ENCODE data around the gene CCT8.

Gene CCT8

DNA sequence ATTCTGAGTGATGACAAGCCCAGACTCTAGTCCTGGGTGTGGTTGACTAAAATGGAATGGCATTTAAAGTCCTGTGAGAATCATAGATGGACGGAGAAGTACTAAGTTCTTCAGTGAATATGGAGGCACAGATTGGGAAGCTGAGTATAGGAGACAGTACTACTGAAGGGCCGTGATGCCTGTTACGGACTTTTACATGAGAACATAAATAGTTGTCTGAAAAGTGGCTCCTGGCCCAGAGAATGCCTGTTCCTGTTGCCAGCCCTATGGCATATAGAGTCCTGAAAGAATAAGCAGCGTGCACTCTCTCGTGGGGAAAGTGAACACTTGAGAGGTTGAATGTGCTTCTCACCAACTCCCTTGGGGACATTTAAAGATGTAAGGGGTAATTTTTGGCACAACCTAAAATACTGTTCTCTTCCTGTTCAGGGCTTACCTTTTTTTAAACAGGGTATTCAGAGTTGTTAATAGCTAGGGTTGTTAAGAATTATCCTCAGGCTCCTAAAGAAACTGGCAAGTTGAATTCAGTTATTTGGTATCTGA lies 20.4 kb downstream of the CCT8 start:
- in situ Hi-C loops (cut with MboI; ENCODE audit: low pct_unique_long_range_greater_than_20kb, low sequenced_read_pairs, unreplicated experiment): no loop called here
- TF ChIP-seq, protein P1, sequence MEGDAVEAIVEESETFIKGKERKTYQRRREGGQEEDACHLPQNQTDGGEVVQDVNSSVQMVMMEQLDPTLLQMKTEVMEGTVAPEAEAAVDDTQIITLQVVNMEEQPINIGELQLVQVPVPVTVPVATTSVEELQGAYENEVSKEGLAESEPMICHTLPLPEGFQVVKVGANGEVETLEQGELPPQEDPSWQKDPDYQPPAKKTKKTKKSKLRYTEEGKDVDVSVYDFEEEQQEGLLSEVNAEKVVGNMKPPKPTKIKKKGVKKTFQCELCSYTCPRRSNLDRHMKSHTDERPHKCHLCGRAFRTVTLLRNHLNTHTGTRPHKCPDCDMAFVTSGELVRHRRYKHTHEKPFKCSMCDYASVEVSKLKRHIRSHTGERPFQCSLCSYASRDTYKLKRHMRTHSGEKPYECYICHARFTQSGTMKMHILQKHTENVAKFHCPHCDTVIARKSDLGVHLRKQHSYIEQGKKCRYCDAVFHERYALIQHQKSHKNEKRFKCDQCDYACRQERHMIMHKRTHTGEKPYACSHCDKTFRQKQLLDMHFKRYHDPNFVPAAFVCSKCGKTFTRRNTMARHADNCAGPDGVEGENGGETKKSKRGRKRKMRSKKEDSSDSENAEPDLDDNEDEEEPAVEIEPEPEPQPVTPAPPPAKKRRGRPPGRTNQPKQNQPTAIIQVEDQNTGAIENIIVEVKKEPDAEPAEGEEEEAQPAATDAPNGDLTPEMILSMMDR (IDR thresholded peaks at IDR 0.05; ENCODE audit: extremely low read depth, insufficient read depth, missing control alignments): no peak
- DNase-seq (ENCODE audit: low spot score): no peak

DNA sequence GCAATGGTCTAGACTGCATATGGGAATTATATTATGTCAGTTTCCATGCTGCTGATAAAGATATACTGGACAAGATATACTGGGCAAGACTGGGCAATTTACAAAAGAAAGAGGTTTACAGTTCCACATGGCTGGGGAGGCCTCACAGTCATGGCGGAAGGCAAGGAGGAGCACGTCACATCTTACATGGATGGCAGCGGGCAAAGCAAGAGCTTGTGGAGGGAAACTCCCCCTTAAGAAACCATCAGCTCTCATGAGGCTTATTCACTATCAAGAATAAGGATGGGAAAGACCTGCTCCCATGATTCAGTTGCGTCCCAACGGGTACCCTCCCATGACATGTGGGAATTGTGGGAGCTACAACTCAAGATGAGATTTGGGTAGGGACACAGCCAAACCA lies 21.2 kb downstream of the CCT8 start:
- DNase-seq (ENCODE audit: low spot score): no peak
- TF ChIP-seq, protein P1 (IDR thresholded peaks at IDR 0.05; ENCODE audit: extremely low read depth, insufficient read depth, missing control alignments): no peak
- in situ Hi-C loops (cut with MboI; ENCODE audit: low pct_unique_long_range_greater_than_20kb, low sequenced_read_pairs, unreplicated experiment): no loop called here

DNA sequence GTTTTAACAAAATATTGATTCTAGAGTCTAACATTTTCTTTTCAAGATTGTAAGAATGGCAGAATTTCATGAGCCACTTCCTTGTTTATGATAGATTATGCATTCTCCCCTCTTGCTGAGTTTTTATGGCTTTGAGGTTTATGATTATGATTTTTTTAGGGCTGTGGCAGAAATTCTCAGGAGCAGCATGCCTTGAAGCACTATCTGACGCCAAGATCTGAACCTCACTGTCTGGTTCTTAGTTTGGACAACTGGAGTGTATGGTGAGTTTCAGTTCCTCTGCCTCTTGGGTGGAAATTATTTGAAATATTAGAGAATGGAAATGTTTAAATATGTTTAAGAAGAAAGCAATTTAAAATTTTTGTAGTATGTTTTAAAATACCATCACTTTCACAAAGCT lies 38.8 kb downstream of the CCT8 start:
- no peak for DNase-seq (ENCODE audit: low spot score)
- in situ Hi-C loops (cut with MboI; ENCODE audit: low pct_unique_long_range_greater_than_20kb, low sequenced_read_pairs, unreplicated experiment): no loop called here
- TF ChIP-seq, protein P1 (IDR thresholded peaks at IDR 0.05; ENCODE audit: extremely low read depth, insufficient read depth, missing control alignments): no peak

DNA sequence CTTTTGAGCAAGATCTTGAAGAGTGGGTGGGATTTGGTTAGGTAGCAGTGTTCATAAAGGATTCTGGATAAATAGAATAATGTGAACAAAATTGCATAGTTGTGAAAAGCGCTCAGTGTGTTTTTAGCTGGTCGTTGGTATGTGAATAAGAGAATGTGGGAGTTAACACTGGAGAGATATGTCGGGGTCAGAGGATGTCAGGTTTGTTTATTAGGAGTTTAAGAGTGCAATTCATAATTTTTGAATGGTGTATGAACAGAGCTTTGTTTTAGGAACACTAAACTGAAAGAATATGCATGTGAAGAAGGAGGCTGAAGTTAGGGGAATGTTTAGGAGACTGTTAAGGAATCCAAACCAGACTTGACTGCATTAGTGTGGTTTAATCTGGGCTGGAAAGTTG lies 39.6 kb downstream of the CCT8 start:
- no peak for DNase-seq (ENCODE audit: low spot score)
- TF ChIP-seq, protein P1 (IDR thresholded peaks at IDR 0.05; ENCODE audit: extremely low read depth, insufficient read depth, missing control alignments): no peak
- in situ Hi-C loops (cut with MboI; ENCODE audit: low pct_unique_long_range_greater_than_20kb, low sequenced_read_pairs, unreplicated experiment): no loop called here

DNA sequence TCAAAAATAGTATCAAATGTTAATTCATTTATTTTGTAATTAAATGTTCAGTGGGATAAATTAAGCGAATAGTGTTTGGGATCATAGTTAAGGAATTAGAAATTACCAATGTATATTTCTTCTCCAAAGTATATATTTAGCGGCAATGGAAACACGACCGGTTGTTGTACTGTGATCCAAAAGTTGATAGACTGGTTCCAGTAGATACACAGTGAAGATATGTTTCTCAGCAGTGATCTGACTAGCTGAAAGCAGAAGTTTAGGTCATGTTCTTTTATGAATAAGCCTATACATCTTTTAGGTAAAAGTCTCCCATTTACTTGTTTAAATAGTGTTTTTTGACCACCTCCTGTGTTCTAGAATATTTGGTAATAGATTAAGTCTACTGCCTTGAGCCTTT lies 40.1 kb downstream of the CCT8 start:
- TF ChIP-seq, protein P1 (IDR thresholded peaks at IDR 0.05; ENCODE audit: extremely low read depth, insufficient read depth, missing control alignments): no peak
- DNase-seq (ENCODE audit: low spot score): no peak
- in situ Hi-C loops (cut with MboI; ENCODE audit: low pct_unique_long_range_greater_than_20kb, low sequenced_read_pairs, unreplicated experiment): no loop called here

DNA sequence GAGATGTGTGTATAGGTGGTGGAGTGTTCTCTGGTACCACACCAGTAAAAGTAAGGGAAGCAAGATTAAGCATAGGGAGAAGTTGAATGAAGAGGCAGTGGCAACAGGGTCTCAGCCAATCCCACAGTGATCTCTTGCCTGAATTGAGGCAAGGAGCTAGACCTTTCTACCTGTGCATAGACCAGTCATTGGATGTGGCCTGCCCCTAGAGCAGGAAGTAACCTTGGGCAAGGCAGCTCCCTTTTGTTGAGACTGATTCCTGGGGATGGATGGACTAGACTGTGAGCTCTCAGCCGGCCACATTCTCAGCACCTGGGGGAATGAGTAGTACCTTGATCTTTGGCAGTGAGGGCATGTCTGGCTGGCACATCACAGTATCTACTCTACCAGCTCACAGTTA lies 42.5 kb downstream of the CCT8 start:
- TF ChIP-seq, protein P1 (IDR thresholded peaks at IDR 0.05; ENCODE audit: extremely low read depth, insufficient read depth, missing control alignments): no peak
- in situ Hi-C loops (cut with MboI; ENCODE audit: low pct_unique_long_range_greater_than_20kb, low sequenced_read_pairs, unreplicated experiment): no loop called here

DNA sequence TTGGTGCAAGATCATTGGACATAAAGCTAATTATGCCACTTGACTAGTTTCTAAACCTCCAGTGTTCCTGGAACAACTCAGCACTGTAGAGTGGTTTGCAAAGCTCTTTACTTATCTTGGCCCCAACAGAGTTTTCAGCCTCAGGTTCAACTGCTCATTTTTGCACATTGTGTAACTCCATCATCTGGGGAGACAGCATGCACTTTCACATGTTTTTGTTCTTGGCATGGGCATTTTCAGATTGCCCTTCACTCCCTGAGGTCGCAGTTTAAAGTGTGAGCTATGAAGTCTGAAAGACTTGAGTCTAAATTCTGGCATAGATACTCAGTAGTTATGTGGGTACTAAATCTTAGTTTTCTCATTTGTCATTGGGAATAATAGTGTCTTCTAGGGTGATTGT lies 43.9 kb downstream of the CCT8 start:
- in situ Hi-C loops (cut with MboI; ENCODE audit: low pct_unique_long_range_greater_than_20kb, low sequenced_read_pairs, unreplicated experiment): no loop called here
- DNase-seq (ENCODE audit: low spot score): no peak
- TF ChIP-seq, protein P1 (IDR thresholded peaks at IDR 0.05; ENCODE audit: extremely low read depth, insufficient read depth, missing control alignments): no peak

More for the DNA sequence above, 42.5 kb downstream of the CCT8 start:
- no peak for DNase-seq (ENCODE audit: low spot score)
